GM21786 (cell line): ENCODE measurements around the gene NNT.
"Not testable (repeated sequence)": the region's sequence is repeated elsewhere in the genome, so short reads cannot be mapped to it uniquely, and the experiment has no call there.

Experiments used
- ATAC-seq: cut with Tn5 transposase; IDR thresholded peaks from one replicate; pipeline ENCODE4 v1.9.1; 2021; ENCODE audit not compliant: unreplicated experiment

Gene NNT

GRCh38 chr5:43582082-43583005 lies 20.6 kb upstream of the NNT start:
- ATAC-seq = no peak

- ATAC-seq = no peak
Measured at GRCh38 chr5:43583724-43584123, 19.3 kb upstream of the NNT start.

GRCh38 chr5:43584166-43584699 lies 18.7 kb upstream of the NNT start:
- no peak for ATAC-seq

GRCh38 chr5:43588842-43589241 lies 14.1 kb upstream of the NNT start:
- ATAC-seq = no peak

- no peak for ATAC-seq
Measured at GRCh38 chr5:43589310-43589709, 13.7 kb upstream of the NNT start.

GRCh38 chr5:43590700-43591099 lies 12.3 kb upstream of the NNT start:
- no peak for ATAC-seq

- ATAC-seq = no peak
Measured at GRCh38 chr5:43592363-43592762, 10.6 kb upstream of the NNT start.

GRCh38 chr5:43598927-43599326 lies 4.1 kb upstream of the NNT start:
- not testable (repeated sequence) for ATAC-seq

- peak; percentile 33 for ATAC-seq
Measured at GRCh38 chr5:43601454-43602260, 1.3 kb upstream of the NNT start.

GRCh38 chr5:43603344-43604217 lies 601 bp downstream of the NNT start:
- peak; percentile 60 for ATAC-seq

GRCh38 chr5:43604699-43605098 lies 1.7 kb downstream of the NNT start:
- no peak for ATAC-seq

GRCh38 chr5:43606351-43606750 lies 3.4 kb downstream of the NNT start:
- no peak for ATAC-seq

- no peak for ATAC-seq
Measured at GRCh38 chr5:43608406-43608805, 5.4 kb downstream of the NNT start.

- peak; percentile 78 for ATAC-seq
Measured at GRCh38 chr5:43609752-43610151, 6.8 kb downstream of the NNT start.

- ATAC-seq = no peak
Measured at GRCh38 chr5:43613370-43613769, 10.4 kb downstream of the NNT start.

GRCh38 chr5:43615445-43616184 lies 12.6 kb downstream of the NNT start:
- no peak for ATAC-seq

- ATAC-seq = no peak
Measured at GRCh38 chr5:43616535-43616934, 13.6 kb downstream of the NNT start.

GRCh38 chr5:43619380-43619779 lies 16.4 kb downstream of the NNT start:
- no peak for ATAC-seq

- no peak for ATAC-seq
Measured at GRCh38 chr5:43619911-43620310, 16.9 kb downstream of the NNT start.

GRCh38 chr5:43620944-43621505 lies 18.0 kb downstream of the NNT start:
- no peak for ATAC-seq
